Lower lobe of right lung (tissue), 2 donors: Measurements from ENCODE around the gene TBL1X. TPM values are rescaled to one million over a fixed set of nuclear protein-coding genes. Genes with fewer than 3 reads are reported as not detected.
A peak's percentile ranks its signal among the peaks of the same experiment; 100 is the strongest.

ENCODE experiments used
- ATAC-seq, 2 donors: fragments of 200-7000 bp; cut with Tn5 transposase; one replicate each; pipeline ENCODE4 v1.9.1; 2020 to 2022; ENCODE audit warnings: mild to moderate bottlenecking in 2 of 2, moderate library complexity in 2 of 2
- DNase-seq: peaks from one replicate; pipeline ENCODE4 v3.0.0-alpha.2; 2020
- H3K27ac ChIP-seq: fragments of 200-600 bp; one replicate; pipeline ENCODE4 v1.8.0; 2022
- H3K27me3 ChIP-seq: fragments of 200-600 bp; one replicate; pipeline ENCODE4 v1.8.0; 2022; ENCODE audit warnings: low read depth
- H3K36me3 ChIP-seq: fragments of 200-600 bp; one replicate; pipeline ENCODE4 v1.8.0; 2022; ENCODE audit warnings: mild to moderate bottlenecking
- H3K4me1 ChIP-seq: fragments of 200-600 bp; one replicate; pipeline ENCODE4 v1.8.0; 2022
- H3K4me3 ChIP-seq: fragments of 200-600 bp; one replicate; pipeline ENCODE4 v1.8.0; 2022; ENCODE audit warnings: mild to moderate bottlenecking
- H3K9me3 ChIP-seq: fragments of 200-600 bp; one replicate; pipeline ENCODE4 v1.8.0; 2022
- intact Hi-C: fragments of 100-400 bp; cut with DNase I; formaldehyde crosslinking; loops from one replicate; pipeline ENCODE4 v1.11.0; 2022
- total RNA-seq: library from RNA; stranded (reverse); fragmentation: NEBNext Ultra II Directional; extraction: Animal tissue kit (Norgen Biotek cat#: 25700); gene quantifications from one replicate; pipeline ENCODE4 v1.2.1, GENCODE V29; 2021
- TF ChIP-seq, protein P1 (sequence below): fragments of 200-600 bp; IDR thresholded peaks from one replicate; pipeline ENCODE4 v1.8.0; 2022; ENCODE audit warnings: antibody characterized with exemption, mild to moderate bottlenecking
- donor health status: DM: no; HTN: yes; CAD: no; lungs with severe emphysema.

The TBL1X gene
- total RNA-seq, 1 donor from 2014 or later, result 21.4 TPM

DNA sequence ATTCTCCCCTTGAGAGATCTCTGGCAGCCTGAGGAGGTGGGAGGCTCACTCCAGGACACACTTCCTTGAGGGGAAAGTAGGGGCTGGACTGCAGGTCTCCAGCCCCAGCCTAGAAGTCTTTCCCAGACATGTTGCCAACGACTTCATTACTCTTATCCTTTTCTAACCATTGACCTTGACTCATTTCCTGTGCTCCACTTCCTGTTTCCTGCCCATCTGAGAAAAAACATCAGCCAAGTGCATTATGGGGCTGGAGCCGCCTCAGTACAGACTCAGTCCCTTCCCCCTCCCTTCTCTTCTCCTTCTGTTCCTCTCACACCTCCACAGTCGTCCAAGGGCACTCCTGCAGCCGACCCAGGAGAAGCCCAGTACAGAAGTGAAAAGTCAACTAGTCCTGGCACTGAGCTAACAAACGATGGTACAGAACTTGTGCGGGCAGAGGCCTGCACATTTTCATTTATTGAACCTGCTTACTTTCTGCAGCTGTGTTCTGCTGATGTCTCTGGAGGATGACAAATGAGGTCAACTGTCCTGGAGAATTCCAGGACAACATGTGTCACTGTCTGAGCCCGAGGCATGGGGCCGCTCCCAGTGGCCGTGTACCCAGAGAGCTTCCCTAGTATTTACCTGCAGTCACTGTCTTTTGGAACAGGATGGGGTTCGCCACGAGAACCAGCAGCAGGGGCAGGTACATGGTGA lies 280.7 kb downstream of the TBL1X start:
- H3K9me3 ChIP-seq, result no peaks in the 10 kb centered on the region
- H3K4me3 ChIP-seq, result no peak overlapping the region
- no peaks in the 10 kb centered on the region for H3K27me3 ChIP-seq
- TF ChIP-seq, protein P1, sequence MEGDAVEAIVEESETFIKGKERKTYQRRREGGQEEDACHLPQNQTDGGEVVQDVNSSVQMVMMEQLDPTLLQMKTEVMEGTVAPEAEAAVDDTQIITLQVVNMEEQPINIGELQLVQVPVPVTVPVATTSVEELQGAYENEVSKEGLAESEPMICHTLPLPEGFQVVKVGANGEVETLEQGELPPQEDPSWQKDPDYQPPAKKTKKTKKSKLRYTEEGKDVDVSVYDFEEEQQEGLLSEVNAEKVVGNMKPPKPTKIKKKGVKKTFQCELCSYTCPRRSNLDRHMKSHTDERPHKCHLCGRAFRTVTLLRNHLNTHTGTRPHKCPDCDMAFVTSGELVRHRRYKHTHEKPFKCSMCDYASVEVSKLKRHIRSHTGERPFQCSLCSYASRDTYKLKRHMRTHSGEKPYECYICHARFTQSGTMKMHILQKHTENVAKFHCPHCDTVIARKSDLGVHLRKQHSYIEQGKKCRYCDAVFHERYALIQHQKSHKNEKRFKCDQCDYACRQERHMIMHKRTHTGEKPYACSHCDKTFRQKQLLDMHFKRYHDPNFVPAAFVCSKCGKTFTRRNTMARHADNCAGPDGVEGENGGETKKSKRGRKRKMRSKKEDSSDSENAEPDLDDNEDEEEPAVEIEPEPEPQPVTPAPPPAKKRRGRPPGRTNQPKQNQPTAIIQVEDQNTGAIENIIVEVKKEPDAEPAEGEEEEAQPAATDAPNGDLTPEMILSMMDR, result no peak
- DNase-seq (no peak), ATAC-seq (peak in 1 of 2 donors; percentile 14)
- intact Hi-C loops, result no loop called here
- no peaks in the 10 kb centered on the region for H3K4me1 ChIP-seq
- H3K36me3 ChIP-seq, result no peaks in the 10 kb centered on the region
- H3K27ac ChIP-seq, result peak overlapping the region; percentile 41

DNA sequence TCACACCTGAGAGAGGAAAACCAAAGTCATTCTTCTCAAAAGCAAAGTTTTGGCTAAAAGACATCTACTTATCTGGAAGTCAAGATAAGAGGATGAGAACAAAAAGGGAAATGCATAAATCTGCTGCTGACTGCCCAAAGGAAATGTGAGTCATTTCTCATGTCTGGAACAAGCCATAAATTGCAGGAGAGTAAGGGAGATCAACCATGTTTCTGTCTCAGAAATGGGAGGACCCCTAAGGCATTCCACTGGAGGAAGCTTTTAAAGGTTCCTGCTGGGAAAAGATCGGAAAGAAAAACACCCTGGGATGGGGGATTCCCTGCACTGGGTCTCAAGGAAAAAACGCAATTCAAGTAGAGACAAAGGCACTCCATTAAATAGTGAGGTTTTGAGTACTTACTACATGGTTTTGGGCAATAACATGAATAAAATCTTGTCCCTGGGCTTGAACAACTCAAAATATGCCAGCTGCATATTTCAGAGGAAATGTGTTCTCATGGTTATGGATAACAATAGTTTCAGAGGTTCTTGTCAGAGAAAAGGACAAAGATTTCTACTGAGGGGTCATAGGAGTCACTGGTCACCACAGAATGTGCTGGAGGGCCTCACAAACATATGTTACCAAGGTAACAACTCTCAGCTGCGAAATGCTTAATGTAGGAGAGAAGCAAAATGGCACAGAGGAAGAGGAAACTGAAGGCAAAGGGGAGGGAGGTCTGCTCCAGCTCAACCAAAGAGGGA lies 281.5 kb downstream of the TBL1X start:
- Histone ChIP-seq H3K4me3 (no peak overlapping the region), H3K4me1 (no peaks in the 10 kb centered on the region), H3K9me3 (no peaks in the 10 kb centered on the region), H3K27ac (peak overlapping the region; percentile 24), H3K36me3 (no peaks in the 10 kb centered on the region), H3K27me3 (no peaks in the 10 kb centered on the region)
- intact Hi-C loops, result no loop called here
- TF ChIP-seq, protein P1, result no peak
- DNase-seq (no peak), ATAC-seq (no peak)

DNA sequence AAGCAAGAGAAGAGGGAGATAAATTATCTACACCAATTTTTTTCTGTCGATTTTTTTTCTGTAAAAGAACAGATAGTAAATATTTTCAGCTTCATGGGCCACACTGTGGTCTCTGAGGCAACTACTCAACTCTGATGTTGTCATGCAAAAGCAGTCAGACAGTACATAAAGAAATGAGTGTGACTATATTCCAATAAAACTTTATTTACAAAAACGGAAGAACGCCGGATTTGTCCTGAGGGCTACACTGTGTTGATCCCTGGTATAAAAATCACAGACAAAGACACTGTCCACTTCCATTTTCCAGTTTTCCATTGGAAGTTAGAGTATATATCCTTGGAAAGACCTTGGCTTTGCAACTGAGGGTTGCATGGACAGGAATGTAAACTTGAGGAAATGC lies 282.8 kb downstream of the TBL1X start:
- DNase-seq (no peak), ATAC-seq (no peak)
- H3K4me3 ChIP-seq, result no peak overlapping the region
- H3K9me3 ChIP-seq, result no peaks in the 10 kb centered on the region
- H3K27me3 ChIP-seq, result no peaks in the 10 kb centered on the region
- intact Hi-C loops, result no loop called here
- no peak overlapping the region for H3K27ac ChIP-seq
- H3K36me3 ChIP-seq, result no peaks in the 10 kb centered on the region
- TF ChIP-seq, protein P1, result no peak
- H3K4me1 ChIP-seq, result no peaks in the 10 kb centered on the region

DNA sequence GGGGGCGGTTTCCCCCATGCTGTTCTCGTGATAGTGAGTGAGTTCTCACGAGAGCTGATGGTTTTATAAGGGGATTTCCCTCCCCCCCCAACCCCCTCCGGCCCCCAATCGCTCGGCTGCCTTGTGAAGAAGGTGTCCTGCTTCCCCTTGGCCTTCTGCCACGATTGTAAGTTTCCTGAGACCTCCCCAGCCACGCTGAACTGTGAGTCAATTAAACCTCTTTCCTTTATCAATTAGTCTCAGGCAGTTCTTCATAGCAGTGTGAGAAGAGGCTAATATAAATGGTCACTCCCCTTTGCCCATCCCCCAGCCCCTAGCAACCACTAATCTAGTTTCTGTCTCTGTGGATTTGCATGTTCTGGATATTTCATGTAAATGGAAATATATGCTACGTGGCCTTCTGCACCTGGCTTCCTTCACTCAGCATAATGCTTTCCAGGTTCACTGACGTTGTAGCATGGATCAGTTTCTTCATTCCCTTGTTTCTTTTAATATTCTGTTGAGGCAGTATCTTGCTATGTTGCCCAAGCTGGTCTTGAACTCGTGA lies 284.4 kb downstream of the TBL1X start:
- Histone ChIP-seq H3K27ac (no peak overlapping the region), H3K4me1 (no peaks in the 10 kb centered on the region), H3K4me3 (no peak overlapping the region), H3K27me3 (no peaks in the 10 kb centered on the region), H3K36me3 (no peaks in the 10 kb centered on the region), H3K9me3 (no peaks in the 10 kb centered on the region)
- ATAC-seq (no peak), DNase-seq (no peak)
- intact Hi-C loops, result no loop called here
- TF ChIP-seq, protein P1, result no peak

DNA sequence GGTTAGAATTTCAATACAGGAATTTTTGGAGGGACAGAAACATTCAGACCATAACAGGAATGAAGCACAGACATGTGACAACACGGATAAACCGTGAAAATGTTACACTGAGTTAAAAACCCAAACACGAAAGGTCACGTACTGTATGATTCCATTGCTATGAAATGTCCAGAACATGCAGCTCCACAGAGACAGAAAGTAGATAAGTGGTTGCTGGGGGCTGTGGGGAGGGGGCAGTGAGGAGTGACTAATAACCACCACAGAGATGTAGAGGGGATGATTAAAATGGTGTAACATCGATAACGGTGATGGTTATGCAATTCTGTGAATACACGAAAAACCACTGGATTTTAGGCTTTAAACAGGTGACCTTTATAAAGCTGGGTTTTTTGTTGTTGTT lies 292.5 kb downstream of the TBL1X start:
- Histone ChIP-seq H3K9me3 (no peaks in the 10 kb centered on the region), H3K27me3 (no peaks in the 10 kb centered on the region), H3K4me3 (no peak overlapping the region), H3K27ac (no peak overlapping the region), H3K4me1 (no peaks in the 10 kb centered on the region), H3K36me3 (no peaks in the 10 kb centered on the region)
- ATAC-seq, result no peak
- intact Hi-C loops, result no loop called here
- TF ChIP-seq, protein P1, result no peak
- no peak for DNase-seq
